ENCODE measurements around the gene KIAA1217.

KIAA1217 gene

GRCh38 chr10:24526085-24526649 is 317.2 kb downstream of the KIAA1217 start:
- no peak for DNase-seq

- no peak for DNase-seq
Observed at GRCh38 chr10:24528946-24529345, 320.0 kb downstream of the KIAA1217 start.

- no peak for DNase-seq
Observed at GRCh38 chr10:24531439-24531838, 322.5 kb downstream of the KIAA1217 start.

- no peak for DNase-seq
Observed at GRCh38 chr10:24533981-24534380, 325.0 kb downstream of the KIAA1217 start.

GRCh38 chr10:24536636-24537035 is 327.7 kb downstream of the KIAA1217 start:
- DNase-seq, result no peak

- no peak for DNase-seq
Observed at GRCh38 chr10:24541239-24541753, 332.4 kb downstream of the KIAA1217 start.

GRCh38 chr10:24542314-24543270 is 333.7 kb downstream of the KIAA1217 start:
- no peak for DNase-seq

GRCh38 chr10:24544776-24545175 is 335.8 kb downstream of the KIAA1217 start:
- no peak for DNase-seq

- no peak for DNase-seq
Observed at GRCh38 chr10:24545585-24545984, 336.6 kb downstream of the KIAA1217 start.

GRCh38 chr10:24550680-24551079 is 341.7 kb downstream of the KIAA1217 start:
- no peak for DNase-seq

GRCh38 chr10:24551161-24551560 is 342.2 kb downstream of the KIAA1217 start:
- DNase-seq, result no peak

GRCh38 chr10:24552346-24553016 is 343.5 kb downstream of the KIAA1217 start:
- DNase-seq, result no peak

- DNase-seq, result no peak
Observed at GRCh38 chr10:24553051-24553612, 344.2 kb downstream of the KIAA1217 start.

GRCh38 chr10:24554036-24554435 is 345.1 kb downstream of the KIAA1217 start:
- DNase-seq, result no peak

GRCh38 chr10:24556126-24556749 is 347.3 kb downstream of the KIAA1217 start:
- DNase-seq, result peak; percentile 76

- DNase-seq, result peak; percentile 81
Observed at GRCh38 chr10:24556750-24557742, 348.1 kb downstream of the KIAA1217 start.

GRCh38 chr10:24561453-24561852 is 352.5 kb downstream of the KIAA1217 start:
- DNase-seq, result no peak

GRCh38 chr10:24568042-24568441 is 359.1 kb downstream of the KIAA1217 start:
- no peak for DNase-seq

GRCh38 chr10:24569330-24569796 is 360.4 kb downstream of the KIAA1217 start:
- peak; percentile 77 for DNase-seq

- DNase-seq, result peak; percentile 23
Observed at GRCh38 chr10:24569828-24570657, 361.1 kb downstream of the KIAA1217 start.
